HCT116 (cell line): ENCODE data around the gene TRIM63. TPM values are rescaled to one million over a fixed set of nuclear protein-coding genes. Genes with fewer than 3 reads are reported as not detected.
A peak's percentile ranks its signal among the peaks of the same experiment; 100 is the strongest.

ENCODE experiments used
- ATAC-seq: fragments of 200-7000 bp; cut with Tn5 transposase; 2 replicates; pipeline ENCODE4 v1.9.1; 2020; ENCODE audit warnings: mild to moderate bottlenecking, moderate library complexity
- BruUV-seq: library from RNA; stranded (reverse); fragments of 400-500 nt; replicated peaks from 2 replicates; lab custom pipeline; 2021; lab: Mats Ljungman, UMichigan
- CTCF ChIA-PET: fragments of 300-600 bp; sonication (Branson Sonifier 250); formaldehyde crosslinking; loops from one replicate; lab custom pipeline; 2021; ENCODE audit warnings: antibody characterized with exemption; lab: Charles Lee
- POLR2A ChIA-PET: fragments of 300-600, 350-600 bp; sonication (Branson Sonifier 250); formaldehyde crosslinking; loops from one replicate; lab custom pipeline; 2021; ENCODE audit warnings: antibody characterized with exemption; lab: Charles Lee
- RAD21 ChIA-PET, 2 experiments: fragments of 300-600 bp; sonication (Branson Sonifier 250); formaldehyde crosslinking; loops; one replicate each; lab custom pipeline; 2023; ENCODE audit warnings: low total read pairs in 2 of 2; ENCODE audit not compliant: uncharacterized antibody in 2 of 2, unreplicated experiment in 2 of 2, low non-redundant PET in 1 of 2; lab: Charles Lee
- DNase-seq: peaks from one replicate; pipeline ENCODE4 v3.0.0-alpha.2; 2010; ENCODE audit warnings: low read depth, low spot score
- H2AFZ ChIP-seq: fragments of 200-600 bp; shearing (Covaris generic), sonication (generic); 2 replicates; pipeline ENCODE4 v1.6.1; 2017; ENCODE audit warnings: low read depth, mixed run types, mixed read lengths, antibody characterized with exemption, low read length; ENCODE audit not compliant: poor library complexity, severe bottlenecking
- H3K27ac ChIP-seq: 2 replicates; pipeline ENCODE4 v1.5.1; 2012; ENCODE audit warnings: low read depth, low read length
- H3K27me3 ChIP-seq: fragments of 200-600 bp; sonication (generic); 2 replicates; pipeline ENCODE4 v1.6.1; 2016; ENCODE audit warnings: mixed run types, low read length, mixed read lengths; ENCODE audit not compliant: insufficient read depth
- H3K36me3 ChIP-seq, 2 experiments: fragments of 200-500 bp in 1 of 2; fragments of 200-600 bp in 1 of 2; sonication (Bioruptor generic) in 1 of 2; sonication (generic) in 1 of 2; 2 replicates each; pipeline versions ENCODE4 v1.5.1 to v1.6.1; 2014 to 2016; ENCODE audit warnings: low read length in 2 of 2, inconsistent platforms in 1 of 2, mixed read lengths in 1 of 2, mixed run types in 1 of 2; ENCODE audit not compliant: insufficient read depth in 2 of 2, control insufficient read depth in 1 of 2
- H3K4me1 ChIP-seq, 2 experiments: fragments of 200-600 bp in 1 of 2; sonication (generic) in 1 of 2; 2 replicates each; pipeline versions ENCODE4 v1.5.1 to v1.6.1; 2012 to 2017; ENCODE audit warnings: low read length in 2 of 2, inconsistent platforms in 1 of 2, mild to moderate bottlenecking in 1 of 2, mixed read lengths in 1 of 2, mixed run types in 1 of 2, moderate library complexity in 1 of 2; ENCODE audit not compliant: insufficient read depth in 2 of 2, control insufficient read depth in 1 of 2
- H3K4me2 ChIP-seq: fragments of 200-600 bp; sonication (generic); 2 replicates; pipeline ENCODE4 v1.6.1; 2017; ENCODE audit warnings: mixed run types, low read length, mixed read lengths
- H3K4me3 ChIP-seq, 2 experiments: fragments of 200-600 bp in 1 of 2; sonication (generic) in 1 of 2; replicated peaks in 1 of 2; 2 replicates each; pipeline ENCODE4 v1.5.1; 2011 to 2016; ENCODE audit warnings: low read length in 2 of 2, control low read depth in 1 of 2, low read depth in 1 of 2, mild to moderate bottlenecking in 1 of 2, mixed read lengths in 1 of 2, mixed run types in 1 of 2
- H3K79me2 ChIP-seq: fragments of 200-600 bp; sonication (generic); 2 replicates; pipeline ENCODE4 v1.6.1; 2017; ENCODE audit warnings: mild to moderate bottlenecking, mixed run types, low read length, moderate library complexity, mixed read lengths; ENCODE audit not compliant: insufficient read depth
- H3K9ac ChIP-seq: fragments of 200-600 bp; sonication (generic); 2 replicates; pipeline ENCODE4 v1.6.1; 2016; ENCODE audit warnings: low read length, mixed read lengths
- H3K9me2 ChIP-seq: fragments of 200-600 bp; sonication (generic), shearing (Covaris generic); 2 replicates; pipeline ENCODE4 v1.6.1; 2017; ENCODE audit warnings: mixed run types, mild to moderate bottlenecking, moderate library complexity; ENCODE audit not compliant: insufficient read depth
- H3K9me3 ChIP-seq, 2 experiments: fragments of 200-500 bp in 1 of 2; fragments of 200-600 bp in 1 of 2; sonication (Bioruptor generic) in 1 of 2; sonication (generic) in 1 of 2; 2 replicates each; pipeline ENCODE4 v1.6.1; 2014 to 2017; ENCODE audit warnings: low read length in 2 of 2, mixed read lengths in 2 of 2, inconsistent platforms in 1 of 2, low read depth in 1 of 2, mild to moderate bottlenecking in 1 of 2, mixed run types in 1 of 2, moderate library complexity in 1 of 2; ENCODE audit not compliant: control insufficient read depth in 1 of 2, insufficient read depth in 1 of 2
- H4K20me1 ChIP-seq: fragments of 200-600 bp; sonication (generic), shearing (Covaris generic); 2 replicates; pipeline ENCODE4 v1.6.1; 2017; ENCODE audit warnings: mixed run types, mild to moderate bottlenecking, moderate library complexity; ENCODE audit not compliant: insufficient read depth
- CEBPB ChIP-seq: IDR thresholded peaks from 2 replicates; pipeline ENCODE4 v1.6.1; 2012; ENCODE audit warnings: low read depth
- JUND ChIP-seq: IDR thresholded peaks from 2 replicates; pipeline ENCODE4 v1.6.1; 2012
- RAD21 ChIP-seq: IDR thresholded peaks from 2 replicates; pipeline ENCODE4 v1.6.1; 2012; ENCODE audit warnings: low read depth, mild to moderate bottlenecking
- TCF7L2 ChIP-seq: IDR thresholded peaks from 2 replicates; pipeline ENCODE4 v1.7.0; 2011; ENCODE audit warnings: borderline replicate concordance, inconsistent platforms; ENCODE audit not compliant: insufficient read depth, insufficient read length; ENCODE audit errors: extremely low read depth
- YY1 ChIP-seq: IDR thresholded peaks from 2 replicates; pipeline ENCODE4 v1.6.1; 2011; ENCODE audit warnings: low read length, low read depth, moderate library complexity, mild to moderate bottlenecking; ENCODE audit not compliant: insufficient replicate concordance; ENCODE audit errors: extremely low read depth
- intact Hi-C: fragments of 100-400 bp; cut with micrococcal nuclease; formaldehyde crosslinking; loops from 2 replicates; pipeline ENCODE4 v1.10.0; 2022
- total RNA-seq: library from RNA; stranded (reverse); gene quantifications from one replicate; pipeline ENCODE4 v1.2.1, GENCODE V29; 2021; ENCODE audit not compliant: unreplicated experiment
- TF ChIP-seq, protein P1 (sequence below): IDR thresholded peaks from 2 replicates; pipeline ENCODE4 v1.6.1; 2012
- TF ChIP-seq, protein P2 (sequence below), 3 experiments: fragments of 200-600 bp in 1 of 3; sonication (generic) in 1 of 3; IDR thresholded peaks in 2 of 3; conservative IDR thresholded peaks in 1 of 3; 2 replicates each; pipeline ENCODE4 v1.5.1; 2012 to 2017; ENCODE audit warnings: low read depth in 2 of 3, low read length in 2 of 3, antibody characterized with exemption in 1 of 3, borderline replicate concordance in 1 of 3, control low read depth in 1 of 3, mild to moderate bottlenecking in 1 of 3, mixed read lengths in 1 of 3, mixed run types in 1 of 3, moderate library complexity in 1 of 3; ENCODE audit not compliant: insufficient read depth in 1 of 3

Gene TRIM63
- total RNA-seq, 1 experiment from 2014 or later, result not detected

DNA sequence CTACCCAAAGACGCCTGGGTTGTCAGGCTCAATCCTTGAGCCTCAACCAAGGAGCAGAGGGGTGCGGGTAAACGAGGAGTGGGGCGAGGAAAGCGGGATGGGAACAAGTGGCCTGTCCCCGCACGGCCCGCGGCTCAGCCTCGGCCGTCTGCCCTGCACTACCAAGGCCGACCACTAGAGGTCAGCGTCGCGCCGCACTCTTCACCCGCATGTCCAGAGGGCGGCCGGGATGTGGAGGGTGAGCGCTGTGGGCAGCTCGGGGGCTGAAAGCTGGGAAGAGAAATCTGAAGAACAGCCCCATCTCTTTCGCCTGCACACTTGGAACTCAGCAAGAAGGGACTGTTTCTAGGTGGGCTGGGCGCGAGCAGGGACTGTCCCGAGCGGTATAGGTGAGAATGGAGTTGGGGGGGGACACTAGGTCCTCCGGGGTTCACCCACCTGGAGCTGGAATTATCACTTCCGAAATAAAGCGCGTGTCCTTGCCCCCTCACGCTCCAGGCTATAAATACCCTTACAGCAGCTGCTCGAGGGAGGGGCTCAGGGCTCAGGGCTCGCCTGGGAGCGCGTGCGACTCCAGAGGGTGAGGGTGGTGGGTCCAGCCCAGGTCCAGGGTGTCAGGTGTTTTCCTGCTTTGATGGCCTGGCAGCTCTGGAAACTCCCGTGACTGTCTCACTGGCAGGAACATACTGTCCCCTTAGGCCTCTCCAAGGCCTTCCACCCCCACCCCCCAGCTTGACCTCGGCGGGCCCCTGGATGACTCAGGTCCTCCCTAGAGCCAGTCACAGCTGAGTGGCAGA, 31.3 kb downstream of the TRIM63 start:
- RAD21 ChIA-PET, result interaction anchor here (0.6 to 2.1 kb wide), 4 partner anchors 65 to 355 kb away, joined by 3 to 12 read pairs (median 4); no protein-coding TSS in a partner anchor
- intact Hi-C loops, result loop anchor here (1.0 to 5.0 kb wide), 6 partner anchors 75 to 356 kb away; partner anchors contain the start of genes C1orf232, PDIK1L and ZNF593
- Histone ChIP-seq H3K9me3 (no peaks in the 10 kb centered on the region), H4K20me1 (no peaks in the 10 kb centered on the region), H3K4me3 (peak overlapping the region; percentile 91 to 98), H3K27ac (peak overlapping the region; percentile 73; the same call in 1 of the 2 replicates), H3K9me2 (no peaks in the 10 kb centered on the region), H3K4me2 (peak overlapping the region; percentile 100), H2AFZ (peak overlapping the region; percentile 95), H3K79me2 (no peaks in the 10 kb centered on the region), H3K27me3 (no peaks in the 10 kb centered on the region), H3K9ac (peak overlapping the region; percentile 86), H3K36me3 (no peaks in the 10 kb centered on the region), H3K4me1 (peaks cover 11 to 27% of the 10 kb centered on the region in 2 experiments)
- BruUV-seq, result no TSS peak
- ATAC-seq, result peak; percentile 85
- POLR2A ChIA-PET, result interaction anchor here (0.6 to 1.5 kb wide), 3 partner anchors 102 to 297 kb away, joined by 3 to 5 read pairs (median 3); no protein-coding TSS in a partner anchor
- CTCF ChIA-PET, result interaction anchor here (0.6 to 3.8 kb wide), 20 partner anchors 9 to 381 kb away, joined by 3 to 60 read pairs (median 4); partner anchors contain the start of genes CEP85, PDIK1L, SLC30A2 and ZNF593
- TF ChIP-seq CEBPB, result no peak
- peak; percentile 13 for TF ChIP-seq YY1
- TF ChIP-seq, protein P1, sequence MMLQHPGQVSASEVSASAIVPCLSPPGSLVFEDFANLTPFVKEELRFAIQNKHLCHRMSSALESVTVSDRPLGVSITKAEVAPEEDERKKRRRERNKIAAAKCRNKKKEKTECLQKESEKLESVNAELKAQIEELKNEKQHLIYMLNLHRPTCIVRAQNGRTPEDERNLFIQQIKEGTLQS, result no peak
- TF ChIP-seq RAD21, result peak; percentile 95
- TF ChIP-seq, protein P2, sequence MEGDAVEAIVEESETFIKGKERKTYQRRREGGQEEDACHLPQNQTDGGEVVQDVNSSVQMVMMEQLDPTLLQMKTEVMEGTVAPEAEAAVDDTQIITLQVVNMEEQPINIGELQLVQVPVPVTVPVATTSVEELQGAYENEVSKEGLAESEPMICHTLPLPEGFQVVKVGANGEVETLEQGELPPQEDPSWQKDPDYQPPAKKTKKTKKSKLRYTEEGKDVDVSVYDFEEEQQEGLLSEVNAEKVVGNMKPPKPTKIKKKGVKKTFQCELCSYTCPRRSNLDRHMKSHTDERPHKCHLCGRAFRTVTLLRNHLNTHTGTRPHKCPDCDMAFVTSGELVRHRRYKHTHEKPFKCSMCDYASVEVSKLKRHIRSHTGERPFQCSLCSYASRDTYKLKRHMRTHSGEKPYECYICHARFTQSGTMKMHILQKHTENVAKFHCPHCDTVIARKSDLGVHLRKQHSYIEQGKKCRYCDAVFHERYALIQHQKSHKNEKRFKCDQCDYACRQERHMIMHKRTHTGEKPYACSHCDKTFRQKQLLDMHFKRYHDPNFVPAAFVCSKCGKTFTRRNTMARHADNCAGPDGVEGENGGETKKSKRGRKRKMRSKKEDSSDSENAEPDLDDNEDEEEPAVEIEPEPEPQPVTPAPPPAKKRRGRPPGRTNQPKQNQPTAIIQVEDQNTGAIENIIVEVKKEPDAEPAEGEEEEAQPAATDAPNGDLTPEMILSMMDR (IDR thresholded peaks at IDR 0.05 in 2 of 3, conservative IDR thresholded peaks at IDR 0.05 in 1 of 3; ENCODE audit: borderline replicate concordance in 1 of 3, insufficient read depth in 1 of 3, low read depth in 2 of 3, low read length in 2 of 3), result peak; percentile 86 to 98 (median 96)
- no peak for TF ChIP-seq JUND
- TF ChIP-seq TCF7L2, result no peak
- DNase-seq, result peak; percentile 26
